ENCODE measurements around the gene ZNF385C. TPM values are rescaled to one million over a fixed set of nuclear protein-coding genes. Genes with fewer than 3 reads are reported as not detected.

ZNF385C gene
- total and polyA plus RNA-seq, 2 donors (not counting 1 experiment from before 2014, with no cell fraction given), result under 0.01 to 0.03 TPM

DNA sequence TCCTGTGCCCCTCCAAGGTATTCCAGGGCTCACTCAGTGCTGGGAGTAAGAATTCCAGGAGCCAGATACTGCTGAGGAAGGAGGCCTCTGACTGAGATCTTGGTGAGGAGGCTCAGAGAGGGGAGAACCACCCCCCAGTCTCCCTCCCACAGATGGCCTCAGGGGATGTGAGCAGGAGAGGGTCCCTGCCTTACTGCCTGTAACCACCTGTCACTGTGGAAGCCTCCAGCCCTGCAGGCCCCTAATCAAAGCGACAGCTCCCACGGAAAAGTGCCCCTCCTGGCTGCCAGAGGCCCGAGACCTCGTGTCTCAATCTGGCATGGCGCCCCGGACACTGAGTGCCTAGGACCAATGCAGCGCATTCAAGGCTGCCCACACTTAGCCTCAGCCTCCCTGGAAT is 40.2 kb downstream of the ZNF385C start:
- no peaks in the 10 kb centered on the region for H3K36me3 ChIP-seq (ENCODE audit: control insufficient read depth, insufficient read depth, low read length)
- peaks cover 11% of the 10 kb centered on the region for H3K27me3 ChIP-seq (ENCODE audit: control insufficient read depth, insufficient read depth, low read length)
- H3K27ac ChIP-seq (ENCODE audit: insufficient read depth, low read length), result no peak overlapping the region
- H3K4me1 ChIP-seq (ENCODE audit: control insufficient read depth, extremely low read depth, insufficient read depth, low read length), result no peaks in the 10 kb centered on the region
- H3K9me3 ChIP-seq (ENCODE audit: control insufficient read depth, insufficient read depth, low read depth, low read length), result no peaks in the 10 kb centered on the region
- no peak for DNase-seq (ENCODE audit: low read depth in 2 of 2)
- no peak overlapping the region for H2AFZ ChIP-seq (ENCODE audit: low read length)
- H3K4me3 ChIP-seq (replicated peaks in 1 of 4; ENCODE audit: control extremely low read depth in 1 of 4, insufficient read depth in 1 of 4, low read depth in 3 of 4, low read length in 4 of 4), result no peak overlapping the region
- no peak overlapping the region for H3K9ac ChIP-seq (ENCODE audit: insufficient read depth, low read length)
- TF ChIP-seq, protein P1, sequence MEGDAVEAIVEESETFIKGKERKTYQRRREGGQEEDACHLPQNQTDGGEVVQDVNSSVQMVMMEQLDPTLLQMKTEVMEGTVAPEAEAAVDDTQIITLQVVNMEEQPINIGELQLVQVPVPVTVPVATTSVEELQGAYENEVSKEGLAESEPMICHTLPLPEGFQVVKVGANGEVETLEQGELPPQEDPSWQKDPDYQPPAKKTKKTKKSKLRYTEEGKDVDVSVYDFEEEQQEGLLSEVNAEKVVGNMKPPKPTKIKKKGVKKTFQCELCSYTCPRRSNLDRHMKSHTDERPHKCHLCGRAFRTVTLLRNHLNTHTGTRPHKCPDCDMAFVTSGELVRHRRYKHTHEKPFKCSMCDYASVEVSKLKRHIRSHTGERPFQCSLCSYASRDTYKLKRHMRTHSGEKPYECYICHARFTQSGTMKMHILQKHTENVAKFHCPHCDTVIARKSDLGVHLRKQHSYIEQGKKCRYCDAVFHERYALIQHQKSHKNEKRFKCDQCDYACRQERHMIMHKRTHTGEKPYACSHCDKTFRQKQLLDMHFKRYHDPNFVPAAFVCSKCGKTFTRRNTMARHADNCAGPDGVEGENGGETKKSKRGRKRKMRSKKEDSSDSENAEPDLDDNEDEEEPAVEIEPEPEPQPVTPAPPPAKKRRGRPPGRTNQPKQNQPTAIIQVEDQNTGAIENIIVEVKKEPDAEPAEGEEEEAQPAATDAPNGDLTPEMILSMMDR (conservative IDR thresholded peaks at IDR 0.05 in 1 of 2, IDR thresholded peaks at IDR 0.05 in 1 of 2; ENCODE audit: low read depth in 1 of 2, low read length in 2 of 2), result no peak
- TF ChIP-seq EZH2 (IDR thresholded peaks at IDR 0.05; ENCODE audit: low read length, missing control alignments), result no peak
- no peak overlapping the region for H3K4me2 ChIP-seq (ENCODE audit: extremely low read depth, insufficient read depth, low read length)
- no peaks in the 10 kb centered on the region for H3K79me2 ChIP-seq (ENCODE audit: control insufficient read depth, insufficient read depth, low read length)
- H4K20me1 ChIP-seq (ENCODE audit: control insufficient read depth, extremely low read depth, insufficient read depth, low read length), result no peaks in the 10 kb centered on the region

DNA sequence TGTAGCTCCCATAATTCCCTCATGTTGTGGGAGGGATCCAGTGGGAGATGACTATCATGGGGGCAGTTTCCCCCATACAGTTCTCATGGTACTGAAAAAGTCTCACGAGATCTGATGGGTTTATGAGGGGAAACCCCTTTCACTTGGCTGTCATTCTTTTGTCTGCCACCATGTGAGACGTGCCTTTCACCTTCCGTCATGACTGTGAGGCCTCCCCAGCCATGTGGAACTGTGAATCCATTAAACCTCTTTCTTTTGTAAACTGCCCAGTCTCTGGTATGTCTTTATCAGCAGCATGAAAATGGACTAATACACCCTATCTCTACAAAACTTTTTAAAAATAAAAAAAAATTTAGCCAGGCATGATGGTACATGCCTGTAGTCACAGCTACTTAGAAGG is 41.6 kb downstream of the ZNF385C start:
- no peak overlapping the region for H3K4me2 ChIP-seq (ENCODE audit: extremely low read depth, insufficient read depth, low read length)
- no peaks in the 10 kb centered on the region for H3K79me2 ChIP-seq (ENCODE audit: control insufficient read depth, insufficient read depth, low read length)
- H3K9ac ChIP-seq (ENCODE audit: insufficient read depth, low read length), result no peak overlapping the region
- TF ChIP-seq, protein P1 (conservative IDR thresholded peaks at IDR 0.05 in 1 of 2, IDR thresholded peaks at IDR 0.05 in 1 of 2; ENCODE audit: low read depth in 1 of 2, low read length in 2 of 2), result no peak
- no peak for TF ChIP-seq EZH2 (IDR thresholded peaks at IDR 0.05; ENCODE audit: low read length, missing control alignments)
- no peaks in the 10 kb centered on the region for H3K4me1 ChIP-seq (ENCODE audit: control insufficient read depth, extremely low read depth, insufficient read depth, low read length)
- DNase-seq (ENCODE audit: low read depth in 2 of 2), result no peak
- no peak overlapping the region for H3K27ac ChIP-seq (ENCODE audit: insufficient read depth, low read length)
- no peaks in the 10 kb centered on the region for H3K36me3 ChIP-seq (ENCODE audit: control insufficient read depth, insufficient read depth, low read length)
- no peaks in the 10 kb centered on the region for H3K9me3 ChIP-seq (ENCODE audit: control insufficient read depth, insufficient read depth, low read depth, low read length)
- H3K27me3 ChIP-seq (ENCODE audit: control insufficient read depth, insufficient read depth, low read length), result peaks cover 20% of the 10 kb centered on the region
- no peaks in the 10 kb centered on the region for H4K20me1 ChIP-seq (ENCODE audit: control insufficient read depth, extremely low read depth, insufficient read depth, low read length)
- no peak overlapping the region for H2AFZ ChIP-seq (ENCODE audit: low read length)
- H3K4me3 ChIP-seq (replicated peaks in 1 of 4; ENCODE audit: control extremely low read depth in 1 of 4, insufficient read depth in 1 of 4, low read depth in 3 of 4, low read length in 4 of 4), result no peak overlapping the region

DNA sequence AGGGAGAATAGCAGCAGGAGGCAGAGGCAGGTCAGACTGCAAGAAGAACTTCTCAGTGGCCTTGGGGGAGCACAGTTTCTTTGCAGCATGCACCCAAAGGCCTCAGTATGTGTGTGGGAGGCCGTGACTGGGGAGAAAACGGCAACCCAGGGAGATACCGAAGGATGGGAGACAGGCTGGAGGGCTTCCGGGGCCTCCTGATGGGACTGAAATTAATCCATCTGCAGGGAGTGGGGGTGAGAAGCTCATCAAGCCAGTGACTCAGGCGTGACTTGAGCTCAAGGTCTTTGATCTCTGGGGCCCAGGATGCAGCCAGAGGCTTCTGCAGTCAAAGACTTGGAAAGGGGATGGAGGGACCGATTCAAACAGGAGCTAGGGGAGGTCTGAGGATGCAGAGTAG is 42.8 kb downstream of the ZNF385C start:
- Histone ChIP-seq H3K9me3 (ENCODE audit: control insufficient read depth, insufficient read depth, low read depth, low read length) (no peaks in the 10 kb centered on the region), H3K27ac (ENCODE audit: insufficient read depth, low read length) (no peak overlapping the region), H3K27me3 (ENCODE audit: control insufficient read depth, insufficient read depth, low read length) (peaks cover 24% of the 10 kb centered on the region), H3K79me2 (ENCODE audit: control insufficient read depth, insufficient read depth, low read length) (no peaks in the 10 kb centered on the region), H4K20me1 (ENCODE audit: control insufficient read depth, extremely low read depth, insufficient read depth, low read length) (no peaks in the 10 kb centered on the region), H3K36me3 (ENCODE audit: control insufficient read depth, insufficient read depth, low read length) (no peaks in the 10 kb centered on the region), H3K4me3 (replicated peaks in 1 of 4; ENCODE audit: control extremely low read depth in 1 of 4, insufficient read depth in 1 of 4, low read depth in 3 of 4, low read length in 4 of 4) (no peak overlapping the region), H3K4me1 (ENCODE audit: control insufficient read depth, extremely low read depth, insufficient read depth, low read length) (no peaks in the 10 kb centered on the region), H2AFZ (ENCODE audit: low read length) (no peak overlapping the region), H3K4me2 (ENCODE audit: extremely low read depth, insufficient read depth, low read length) (no peak overlapping the region), H3K9ac (ENCODE audit: insufficient read depth, low read length) (no peak overlapping the region)
- TF ChIP-seq, protein P1 (conservative IDR thresholded peaks at IDR 0.05 in 1 of 2, IDR thresholded peaks at IDR 0.05 in 1 of 2; ENCODE audit: low read depth in 1 of 2, low read length in 2 of 2), result no peak
- no peak for TF ChIP-seq EZH2 (IDR thresholded peaks at IDR 0.05; ENCODE audit: low read length, missing control alignments)
- no peak for DNase-seq (ENCODE audit: low read depth in 2 of 2)
